Renal pelvis (tissue), 4 donors: Measurements from ENCODE around the gene PDZRN3. TPM values are rescaled to one million over a fixed set of nuclear protein-coding genes. Genes with fewer than 3 reads are reported as not detected.
A peak's percentile ranks its signal among the peaks of the same experiment; 100 is the strongest.

Source experiments
- DNase-seq: peaks from one replicate; pipeline ENCODE4 v3.0.0-alpha.2; 2013
- polyA plus RNA-seq, 3 donors: library from polyadenylated mRNA; unstranded; fragments of 120-200 nt; gene quantifications; one replicate each; pipeline ENCODE4 v1.2.1, GENCODE V29; 2013; ENCODE audit not compliant: insufficient read length in 3 of 3

PDZRN3 gene
- polyA plus RNA-seq, 3 donors, result 36.8 to 39.3 (median 37.8) TPM

DNA sequence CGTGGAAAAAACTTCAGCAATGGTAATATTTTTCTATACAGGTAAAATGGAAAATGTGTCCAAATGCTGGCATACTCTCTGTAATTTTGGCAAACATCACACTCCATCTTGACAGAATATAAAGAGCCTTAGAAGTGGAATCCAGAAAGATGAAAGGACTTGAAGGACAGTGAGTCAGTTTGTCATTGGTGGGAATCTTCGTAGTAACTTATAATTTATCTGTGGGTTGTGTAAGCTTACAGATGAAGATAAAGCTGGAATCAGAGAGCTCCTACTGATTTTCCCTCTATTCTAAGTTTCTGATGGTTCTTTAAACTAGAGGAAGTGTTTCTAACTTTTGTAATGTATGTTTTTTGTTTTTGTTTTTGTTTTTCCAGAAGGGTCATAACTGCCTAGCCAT lies 8.7 kb upstream of the PDZRN3 start:
- DNase-seq, result no peak

DNA sequence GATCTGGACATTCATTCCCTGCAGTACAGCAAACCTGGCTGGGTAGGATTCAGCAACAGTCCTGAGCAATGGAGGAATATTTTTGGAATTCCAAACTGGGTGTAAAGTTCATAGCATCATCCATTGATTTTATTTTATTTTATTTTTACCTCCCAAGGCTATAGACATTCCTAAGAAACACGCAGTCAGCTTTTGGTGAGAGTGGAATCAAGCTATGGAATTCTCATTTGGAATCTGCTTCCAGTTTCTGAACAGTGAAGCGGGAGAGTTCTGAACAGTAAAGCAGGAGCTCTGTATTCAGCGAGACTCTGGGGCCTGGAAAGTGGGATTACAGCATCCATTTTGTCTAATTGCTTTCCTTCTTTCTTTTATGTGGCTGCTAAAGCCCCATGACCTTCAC lies 1.4 kb upstream of the PDZRN3 start:
- DNase-seq, result no peak

DNA sequence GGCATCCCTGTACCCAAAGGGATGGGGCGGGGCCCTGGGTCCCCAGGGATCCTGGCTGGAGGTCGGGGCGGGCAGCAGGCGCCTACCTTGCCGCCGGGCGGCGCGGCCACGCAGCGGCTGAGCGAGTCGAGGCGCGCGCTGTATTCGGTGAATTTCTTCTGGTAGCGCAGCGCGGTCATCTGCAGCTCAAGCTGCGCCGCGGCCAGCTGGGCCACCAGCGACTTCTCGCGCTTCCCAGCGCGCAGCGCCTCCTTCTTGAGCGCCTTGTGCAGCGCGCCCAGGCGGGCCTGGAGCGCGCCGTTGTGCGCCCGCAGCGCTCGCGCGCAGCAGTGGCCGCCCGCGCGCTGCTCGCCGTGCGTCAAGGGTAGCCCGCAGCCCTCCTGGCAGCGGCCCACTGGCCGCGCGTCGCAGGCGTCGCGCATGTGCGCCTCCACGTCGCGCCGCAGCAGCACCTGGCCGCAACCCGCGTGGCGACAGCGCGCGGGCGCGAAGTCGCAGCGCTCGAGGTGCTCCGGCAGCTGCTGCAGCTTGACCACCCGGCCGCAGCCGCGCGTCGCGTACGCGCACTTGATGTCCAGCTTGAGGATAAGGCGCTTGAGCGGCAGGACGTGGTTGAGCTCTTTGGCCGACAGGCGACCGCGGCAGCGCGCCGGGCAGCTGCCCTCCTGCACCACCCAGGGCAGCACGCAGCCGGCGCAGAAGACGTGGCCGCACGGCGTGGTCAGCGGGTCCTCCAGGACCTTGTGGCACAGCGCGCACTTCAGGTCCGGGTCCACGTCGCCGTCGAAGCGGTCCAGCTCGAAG lies 522 bp downstream of the PDZRN3 start:
- DNase-seq, result peak; percentile 65

DNA sequence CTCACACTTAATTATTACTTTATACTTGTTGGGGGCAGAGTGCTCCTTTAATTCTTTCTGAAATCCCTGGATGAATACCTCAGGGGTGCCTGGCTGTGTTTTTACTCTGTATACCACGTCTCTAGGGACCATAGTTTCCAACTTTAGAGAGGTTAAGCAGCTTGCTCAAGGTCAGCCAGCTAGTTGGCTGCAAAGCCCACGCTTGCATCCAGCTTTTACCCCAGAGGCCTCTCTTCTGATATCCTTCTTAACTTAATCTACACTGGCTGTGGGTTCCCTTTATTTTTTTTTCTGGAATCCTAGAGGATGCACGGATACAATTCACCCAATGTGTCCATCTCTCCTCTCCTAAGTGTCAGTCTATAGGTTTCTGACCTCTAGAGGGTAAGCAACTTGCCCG lies 1.4 kb downstream of the PDZRN3 start:
- no peak for DNase-seq

DNA sequence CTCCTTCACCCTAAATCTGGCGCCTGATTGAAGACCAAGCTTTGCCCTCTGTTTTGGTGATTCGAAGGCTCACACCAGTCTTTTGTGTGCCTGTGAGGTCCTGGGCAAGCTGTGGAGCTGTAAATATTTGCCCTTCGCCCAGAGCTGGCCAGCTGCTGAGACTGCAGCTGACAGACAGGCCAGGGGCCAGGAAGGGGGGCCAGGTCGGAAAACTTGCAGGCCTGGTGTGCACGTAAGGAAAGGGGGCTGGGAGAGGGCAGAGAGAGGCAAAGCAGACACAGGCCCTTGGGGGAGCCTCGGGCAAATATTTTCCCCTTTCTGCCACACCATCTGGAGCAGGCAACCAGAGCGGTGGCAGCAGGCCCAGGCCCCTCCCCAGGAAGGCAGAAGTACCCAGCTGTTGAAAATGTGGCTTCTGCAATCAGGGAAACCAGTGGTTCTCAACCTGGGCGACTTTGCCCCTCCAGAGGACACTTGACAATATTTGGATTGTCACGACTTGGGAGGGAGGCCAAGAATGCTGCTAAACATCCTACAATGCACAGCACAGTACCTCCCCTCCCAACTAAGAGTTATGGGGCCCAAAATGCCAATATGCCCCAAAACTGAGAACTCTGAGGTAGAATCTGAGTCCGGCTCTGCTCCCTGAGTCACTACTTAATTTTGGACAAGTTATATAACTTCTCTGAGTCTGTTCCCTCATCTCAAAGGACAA lies 2.5 kb downstream of the PDZRN3 start:
- DNase-seq, result no peak

DNA sequence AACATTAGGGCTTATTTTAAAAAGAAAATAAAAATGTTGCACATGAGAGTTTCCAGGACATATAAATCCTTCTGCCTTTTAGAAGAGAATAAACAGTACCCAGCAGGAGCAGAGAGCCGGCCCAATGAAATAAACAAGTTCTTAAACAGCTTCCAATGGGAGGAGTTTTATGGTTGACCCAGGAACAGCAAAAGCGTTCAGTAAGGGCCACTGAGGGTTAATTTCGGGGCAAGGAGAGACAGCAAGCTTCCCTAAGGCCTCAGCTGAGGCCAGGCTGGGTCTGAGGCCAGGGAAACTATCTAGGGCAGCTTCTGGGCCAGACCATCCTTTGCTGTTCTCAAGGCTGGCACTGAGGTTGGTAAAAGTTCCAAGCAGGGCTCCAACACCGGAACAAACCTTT lies 3.4 kb downstream of the PDZRN3 start:
- no peak for DNase-seq

DNA sequence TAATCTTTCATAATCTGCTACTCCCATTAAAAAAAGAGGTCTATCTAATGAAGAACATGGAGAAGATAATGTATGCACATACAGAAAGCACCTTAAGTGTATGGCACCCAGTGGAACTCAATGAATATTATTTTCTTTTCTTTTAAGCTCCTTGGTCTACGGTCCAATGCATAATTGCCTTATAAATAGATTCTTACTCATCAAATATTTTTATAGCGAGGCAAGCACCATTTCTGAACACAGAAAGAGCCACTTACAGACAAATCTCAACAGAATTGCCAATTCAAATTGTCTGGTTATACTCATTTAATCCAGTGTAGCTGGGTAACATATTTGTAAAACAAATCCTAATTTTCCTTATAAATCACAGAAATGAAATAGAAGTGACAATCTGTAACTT lies 6.3 kb downstream of the PDZRN3 start:
- DNase-seq, result no peak

DNA sequence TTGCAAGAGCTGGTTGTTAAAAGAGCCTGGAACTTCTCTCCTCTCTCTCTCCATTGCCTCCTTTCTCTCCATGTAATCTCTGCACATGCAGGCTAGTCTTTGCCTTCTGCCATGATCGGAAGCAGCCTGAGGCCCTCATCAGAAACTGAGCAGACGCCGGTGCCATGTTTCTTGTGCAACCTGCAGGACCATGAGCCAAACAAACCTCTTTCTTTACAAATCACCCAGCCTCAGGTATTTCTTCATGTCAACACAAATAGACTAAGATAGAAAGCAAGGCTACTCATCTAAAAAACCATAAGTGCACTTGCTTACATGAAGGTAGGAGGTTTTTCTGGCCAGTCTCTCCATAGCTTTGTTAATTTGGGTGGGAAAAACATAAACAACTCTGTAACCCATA lies 8.7 kb downstream of the PDZRN3 start:
- DNase-seq, result no peak

DNA sequence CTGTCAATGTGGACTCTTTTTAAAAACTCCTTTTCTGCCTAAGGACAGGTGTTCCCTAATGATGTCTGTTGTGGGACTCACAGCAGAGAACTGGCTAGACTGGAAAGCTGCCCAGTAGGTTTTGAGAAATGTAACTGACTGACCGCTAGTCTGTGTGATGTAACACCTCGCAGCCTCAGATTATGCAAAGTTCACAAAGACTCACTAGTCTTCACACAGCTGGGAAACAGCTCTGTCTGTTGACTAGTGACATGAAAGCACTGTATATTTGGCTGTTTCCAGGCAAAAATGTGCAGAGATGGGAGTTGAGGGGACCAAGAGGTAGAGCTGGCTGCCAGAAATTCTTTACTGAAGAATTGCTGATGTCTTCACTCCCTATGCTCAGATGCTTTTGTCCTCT lies 10.3 kb downstream of the PDZRN3 start:
- DNase-seq, result no peak

DNA sequence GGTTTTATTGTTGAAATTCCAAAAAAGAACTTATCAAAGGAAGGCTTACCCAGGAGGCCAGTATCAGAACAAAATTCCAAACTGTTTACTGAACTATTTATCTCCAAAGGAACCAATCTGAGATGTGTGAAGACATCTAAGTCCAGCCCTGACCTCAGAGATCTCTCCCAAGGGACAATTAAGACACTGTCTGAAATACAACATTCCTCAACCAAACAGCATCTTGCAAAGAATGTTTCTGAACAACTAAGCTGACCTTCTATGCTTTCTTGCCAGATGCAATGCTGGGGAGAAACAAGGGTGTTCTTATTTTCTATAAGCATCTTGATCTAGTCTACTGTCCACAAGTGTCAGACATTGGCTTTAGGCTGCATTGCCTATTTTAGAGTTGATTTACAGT lies 13.6 kb downstream of the PDZRN3 start:
- DNase-seq, result no peak

DNA sequence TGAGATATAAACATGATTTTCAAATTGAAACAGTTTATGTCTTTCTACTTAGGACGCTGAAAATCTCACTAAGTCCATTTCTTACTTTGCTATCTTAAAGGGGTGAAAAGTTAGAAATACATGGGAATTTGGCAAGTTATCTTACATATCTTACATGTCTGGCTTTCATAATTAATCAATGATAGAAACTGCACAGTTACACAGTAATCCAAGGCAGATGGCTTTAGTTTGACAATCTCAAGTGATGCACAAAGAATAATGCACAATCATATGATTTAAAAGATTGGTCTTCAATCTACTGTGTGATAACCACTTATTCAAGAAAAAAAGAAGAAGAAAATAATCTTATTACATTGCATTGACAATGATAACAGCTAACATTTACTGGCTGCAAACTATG lies 14.2 kb downstream of the PDZRN3 start:
- no peak for DNase-seq

DNA sequence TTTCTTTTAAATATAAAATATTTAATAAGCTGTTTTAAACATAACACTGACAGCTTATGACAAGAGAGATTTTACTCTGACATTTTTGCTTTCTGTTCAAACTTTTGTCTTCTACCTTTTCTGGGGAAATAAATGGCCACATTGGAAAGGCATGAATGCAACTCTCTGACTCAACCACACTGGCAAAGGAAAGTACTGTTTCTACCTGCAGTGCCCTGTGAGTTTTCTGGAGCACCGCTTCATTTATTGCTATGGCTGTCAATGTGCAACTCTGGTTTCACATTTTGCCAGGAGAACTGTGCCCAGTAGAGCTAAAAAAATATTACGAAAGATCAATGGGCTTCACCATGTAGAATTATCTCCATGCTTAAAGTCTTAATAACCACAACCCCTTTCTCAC lies 15.1 kb downstream of the PDZRN3 start:
- no peak for DNase-seq

DNA sequence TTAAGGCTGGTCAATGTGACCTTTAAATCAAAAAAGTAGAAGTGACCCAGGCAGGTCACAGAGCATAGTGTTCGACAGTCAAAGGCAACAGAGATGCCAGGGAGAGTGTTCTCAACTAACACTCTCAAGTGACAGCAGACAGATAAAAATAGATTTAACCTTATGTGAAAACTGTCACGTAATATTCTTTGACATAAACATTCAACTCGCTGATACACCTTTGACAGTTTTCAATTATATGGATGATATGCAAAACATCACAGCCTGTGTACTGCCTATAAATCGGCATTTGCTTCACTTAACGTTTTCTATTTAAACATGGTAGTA lies 15.5 kb downstream of the PDZRN3 start:
- DNase-seq, result no peak

DNA sequence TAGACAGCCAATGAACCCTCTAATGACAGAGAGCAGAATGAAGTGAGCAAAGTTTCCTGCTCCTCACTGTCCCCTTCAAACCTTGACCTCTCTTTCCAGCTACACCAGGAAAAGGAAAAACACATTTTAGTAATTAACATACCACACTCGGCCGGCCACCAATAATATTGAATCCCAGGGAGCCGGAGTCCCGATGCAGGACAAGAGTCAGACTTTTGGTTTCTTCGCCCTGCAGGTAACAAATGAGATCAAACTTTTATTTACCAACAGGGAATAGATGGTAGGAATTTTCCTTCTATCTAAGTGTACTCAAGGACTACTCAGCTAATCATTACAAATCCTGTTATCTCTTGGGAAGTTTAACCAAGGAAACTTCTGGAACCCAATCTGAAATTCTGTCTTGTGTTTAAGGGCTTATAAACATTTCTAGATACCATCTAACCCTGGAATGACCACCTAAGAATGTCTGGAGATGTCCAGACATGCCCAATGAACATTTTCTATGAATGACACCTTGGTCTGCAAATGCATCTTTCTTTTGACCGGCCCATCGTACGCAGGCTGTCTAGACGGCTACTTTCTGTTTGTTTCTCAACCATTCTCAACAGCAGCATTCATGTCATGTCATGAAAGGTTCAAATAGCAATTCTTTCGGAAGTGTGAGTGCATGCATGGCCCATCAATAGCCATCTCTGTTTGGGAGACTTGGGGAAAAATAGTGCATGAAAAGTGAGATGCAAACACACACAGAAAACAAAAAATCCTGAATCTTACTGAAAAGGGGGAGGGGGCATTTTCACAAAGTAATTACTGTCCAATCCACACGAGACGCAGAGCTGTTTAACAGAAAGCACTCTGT lies 16.1 kb downstream of the PDZRN3 start:
- DNase-seq, result no peak

DNA sequence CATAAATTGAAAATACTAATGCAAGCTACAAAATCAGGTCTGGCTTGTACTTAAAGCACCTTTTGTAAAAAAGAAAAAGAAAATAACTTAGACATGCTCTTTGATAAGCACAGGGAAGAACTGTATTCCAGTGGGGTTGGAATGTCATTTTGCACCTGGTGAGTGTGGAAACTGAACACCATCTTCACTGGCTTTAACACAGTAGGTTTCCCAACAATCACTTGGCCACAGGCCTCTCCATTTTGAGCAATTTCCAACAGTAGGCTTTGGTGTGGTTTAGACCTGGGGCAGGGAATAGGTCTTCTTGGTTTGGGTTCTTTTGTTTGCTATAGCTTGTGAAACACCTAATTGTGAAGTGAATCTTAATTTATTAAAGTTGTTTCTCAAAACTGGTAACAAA lies 18.9 kb downstream of the PDZRN3 start:
- DNase-seq, result no peak

DNA sequence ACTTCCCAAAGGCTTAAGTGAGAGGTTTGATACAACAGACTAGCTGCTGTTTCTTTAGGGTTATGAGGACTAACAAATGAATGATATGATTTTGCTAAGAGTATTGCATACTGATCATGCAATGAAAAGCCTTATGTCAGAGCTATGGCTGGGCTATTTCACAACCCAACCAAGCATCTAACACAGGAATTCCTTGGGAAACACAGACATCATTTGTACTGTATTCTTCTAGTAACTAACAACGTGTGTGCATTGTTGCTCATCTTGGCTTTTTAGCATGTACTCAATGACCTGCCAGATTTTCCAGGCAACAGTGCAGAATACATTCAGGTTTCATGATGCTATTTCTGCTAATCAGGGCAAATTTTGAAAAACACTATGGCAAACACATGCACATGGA lies 19.3 kb downstream of the PDZRN3 start:
- no peak for DNase-seq

DNA sequence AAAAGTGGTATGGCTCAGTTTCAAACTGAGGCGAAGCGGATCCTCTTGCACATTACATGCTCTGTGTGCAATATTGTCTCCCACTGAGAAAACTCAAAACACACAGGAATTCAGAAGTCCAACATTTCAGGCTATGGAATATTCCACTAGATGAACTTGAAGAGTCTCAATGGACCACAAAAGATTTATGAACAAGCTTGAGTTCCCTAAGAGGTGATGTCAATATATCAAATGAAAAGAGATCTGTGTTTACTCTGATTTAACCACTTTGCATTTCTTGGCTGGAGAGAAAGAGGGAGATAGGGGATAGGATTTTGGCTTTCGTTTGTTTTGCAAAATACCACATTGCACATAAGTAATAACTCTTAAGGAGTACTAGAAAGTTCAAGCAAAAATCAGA lies 20.3 kb downstream of the PDZRN3 start:
- DNase-seq, result no peak

DNA sequence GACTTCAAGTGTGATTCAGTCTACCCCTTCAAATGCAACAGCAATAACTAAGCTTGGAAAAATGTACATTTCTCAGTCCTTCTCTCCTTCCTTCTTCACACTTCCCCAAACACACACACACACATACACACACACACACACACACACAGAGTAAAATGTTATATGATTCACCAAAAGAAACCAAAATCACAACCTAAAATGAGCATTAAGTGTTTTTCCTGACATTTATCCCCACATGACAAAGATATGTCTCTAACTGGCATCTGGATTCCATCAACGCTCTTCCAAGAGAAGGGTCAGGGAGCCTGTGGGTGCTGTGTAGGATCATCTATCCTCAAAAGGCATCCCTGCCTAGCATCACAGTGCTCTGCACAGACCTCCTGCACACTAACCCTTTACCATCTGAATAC lies 21.0 kb downstream of the PDZRN3 start:
- no peak for DNase-seq

DNA sequence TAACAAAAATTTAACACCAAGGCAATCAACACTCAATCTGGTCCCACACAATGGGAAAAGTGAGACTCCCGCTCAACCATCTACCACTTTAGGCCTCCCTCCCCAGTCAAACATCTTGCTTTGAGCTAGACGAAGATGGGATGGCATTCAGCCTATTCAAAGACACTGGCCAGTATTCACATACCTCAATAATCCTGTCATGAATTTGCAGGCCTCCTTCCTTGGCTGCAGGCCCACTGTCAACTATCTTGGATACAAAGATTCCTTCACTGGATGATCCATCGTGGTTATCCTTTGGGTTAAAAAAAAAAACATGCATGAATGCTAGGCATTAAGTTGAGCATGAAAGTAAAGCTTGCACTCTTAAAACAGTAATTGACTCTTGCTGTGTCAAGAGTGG lies 22.6 kb downstream of the PDZRN3 start:
- DNase-seq, result no peak

DNA sequence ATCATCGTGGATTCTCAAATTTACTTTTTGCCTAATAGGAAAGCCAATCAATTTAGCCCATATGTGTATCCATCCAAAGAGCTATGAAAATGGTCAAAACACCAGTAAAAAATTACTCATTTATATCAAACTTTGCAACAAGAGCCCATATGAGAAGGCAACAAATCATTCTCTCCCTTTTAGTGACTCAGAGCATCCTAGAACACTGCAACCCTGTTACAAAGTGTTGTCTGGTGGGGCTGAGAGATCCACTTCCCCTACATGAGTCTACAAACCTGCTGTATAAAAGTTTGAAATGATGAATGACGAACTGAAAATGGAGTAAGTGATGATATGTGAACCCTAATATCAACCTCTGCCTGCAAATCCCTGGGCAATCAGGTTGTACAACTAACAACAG lies 23.3 kb downstream of the PDZRN3 start:
- DNase-seq, result no peak

DNA sequence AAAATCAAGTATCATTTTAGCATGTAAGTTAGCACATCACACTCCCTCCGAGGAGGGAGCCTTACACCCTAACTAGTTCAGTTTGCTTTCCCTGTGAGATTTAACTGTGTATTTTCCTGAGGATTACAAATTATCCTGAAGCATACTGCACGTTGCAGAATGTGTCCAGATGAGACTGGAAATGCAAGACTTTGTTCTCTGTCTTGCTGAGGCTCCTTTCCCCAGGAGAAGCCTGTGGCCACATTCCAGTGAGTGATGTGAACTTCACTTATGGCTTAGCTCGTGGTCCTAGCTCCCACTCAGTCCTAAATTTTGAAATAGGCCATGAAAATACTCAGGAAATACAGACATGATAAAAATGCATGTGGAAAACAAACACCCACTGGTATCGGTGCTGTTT lies 23.7 kb downstream of the PDZRN3 start:
- DNase-seq, result no peak

DNA sequence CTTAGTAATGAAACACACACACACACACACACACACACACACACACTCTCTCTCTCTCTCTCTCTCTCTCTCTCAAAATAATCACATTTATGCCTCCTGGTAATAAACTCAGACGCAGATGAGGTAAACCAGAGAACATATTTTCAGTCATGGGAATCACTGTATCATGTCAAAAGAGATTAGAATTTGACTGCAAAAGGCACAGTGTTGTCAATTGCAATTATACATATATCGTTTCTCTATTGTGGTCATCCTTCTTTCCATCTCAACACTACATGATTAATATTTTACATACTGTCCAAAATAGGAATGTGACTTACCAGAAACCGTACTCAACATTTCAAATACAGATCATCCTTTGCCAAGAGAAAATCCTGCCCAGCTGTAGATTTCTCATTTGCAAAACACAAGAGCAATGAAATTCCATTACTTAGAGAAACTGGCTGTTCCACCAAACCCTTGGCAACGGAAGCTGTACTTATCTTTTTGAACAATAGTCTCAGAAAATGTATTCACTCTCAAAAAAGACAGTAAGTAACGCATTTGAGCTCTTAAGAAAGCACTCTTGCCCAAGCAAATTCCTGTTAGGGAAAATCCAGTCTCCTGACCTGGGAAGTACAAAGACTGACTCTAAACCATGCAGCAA lies 24.3 kb downstream of the PDZRN3 start:
- DNase-seq, result no peak
